ENCODE measurements around the gene ABCA6. TPM values are rescaled to one million over a fixed set of nuclear protein-coding genes. Genes with fewer than 3 reads are reported as not detected.

Gene ABCA6
- polyA plus RNA-seq, 1 donor (not counting 4 experiments of a cell fraction or from before 2014, with no cell fraction given), result 0.14 TPM

GRCh38 chr17:69050999-69051775, 90.5 kb downstream of the ABCA6 start:
- Histone ChIP-seq H3K36me3 (ENCODE audit: control insufficient read depth in 2 of 2, extremely low read depth in 1 of 2, insufficient read depth in 2 of 2, low read length in 2 of 2) (no peaks in the 10 kb centered on the region), H3K9ac (ENCODE audit: control insufficient read depth, extremely low read depth, insufficient read depth, low read length) (no peak overlapping the region), H3K9me3 (ENCODE audit: control insufficient read depth, low read depth, low read length) (no peaks in the 10 kb centered on the region), H3K79me2 (ENCODE audit: control insufficient read depth, insufficient read depth, low read length) (no peaks in the 10 kb centered on the region), H3K27me3 (ENCODE audit: control insufficient read depth, extremely low read depth, insufficient read depth, low read length) (no peaks in the 10 kb centered on the region), H3K27ac (ENCODE audit: control insufficient read depth, insufficient read depth, low read length) (no peak overlapping the region), H2AFZ (ENCODE audit: control insufficient read depth, low read length) (no peak overlapping the region), H3K4me2 (ENCODE audit: control insufficient read depth, extremely low read depth, insufficient read depth, low read depth, low read length) (no peak overlapping the region), H3K9me1 (ENCODE audit: control insufficient read depth, extremely low read depth, insufficient read depth, low read length) (no peaks in the 10 kb centered on the region), H3K4me3 (ENCODE audit: control insufficient read depth in 2 of 3, extremely low read depth in 1 of 3, insufficient read depth in 2 of 3, low read depth in 1 of 3, low read length in 3 of 3) (no peak overlapping the region), H3K4me1 (ENCODE audit: control insufficient read depth, extremely low read depth, insufficient read depth, low read length) (no peaks in the 10 kb centered on the region), H4K20me1 (ENCODE audit: control insufficient read depth, extremely low read depth, insufficient read depth, low read length) (no peaks in the 10 kb centered on the region)
- DNase-seq (ENCODE audit: low read depth, low spot score) (no peak), FAIRE-seq (no peak)
- TF ChIP-seq EZH2 (IDR thresholded peaks at IDR 0.05; ENCODE audit: low read length) (no peak), CTCF (optimal IDR thresholded peaks at IDR 0.05 in 1 of 3, IDR thresholded peaks at IDR 0.05 in 1 of 3, conservative IDR thresholded peaks at IDR 0.05 in 1 of 3; ENCODE audit: extremely low read depth in 1 of 3, insufficient read depth in 2 of 3, low read length in 3 of 3) (no peak)
- dilution Hi-C loops (cut with MboI; ENCODE audit: extremely low pct_ligation_motif_present, low sequenced_read_pairs), result no loop called here

- Histone ChIP-seq H3K9me1 (ENCODE audit: control insufficient read depth, extremely low read depth, insufficient read depth, low read length) (no peaks in the 10 kb centered on the region), H3K79me2 (ENCODE audit: control insufficient read depth, insufficient read depth, low read length) (no peaks in the 10 kb centered on the region), H3K4me2 (ENCODE audit: control insufficient read depth, extremely low read depth, insufficient read depth, low read depth, low read length) (no peak overlapping the region), H3K4me3 (ENCODE audit: control insufficient read depth in 2 of 3, extremely low read depth in 1 of 3, insufficient read depth in 2 of 3, low read depth in 1 of 3, low read length in 3 of 3) (no peak overlapping the region), H2AFZ (ENCODE audit: control insufficient read depth, low read length) (no peak overlapping the region), H4K20me1 (ENCODE audit: control insufficient read depth, extremely low read depth, insufficient read depth, low read length) (no peaks in the 10 kb centered on the region), H3K4me1 (ENCODE audit: control insufficient read depth, extremely low read depth, insufficient read depth, low read length) (no peaks in the 10 kb centered on the region), H3K27me3 (ENCODE audit: control insufficient read depth, extremely low read depth, insufficient read depth, low read length) (no peaks in the 10 kb centered on the region), H3K27ac (ENCODE audit: control insufficient read depth, insufficient read depth, low read length) (no peak overlapping the region), H3K9me3 (ENCODE audit: control insufficient read depth, low read depth, low read length) (no peaks in the 10 kb centered on the region), H3K9ac (ENCODE audit: control insufficient read depth, extremely low read depth, insufficient read depth, low read length) (no peak overlapping the region), H3K36me3 (ENCODE audit: control insufficient read depth in 2 of 2, extremely low read depth in 1 of 2, insufficient read depth in 2 of 2, low read length in 2 of 2) (no peaks in the 10 kb centered on the region)
- TF ChIP-seq EZH2 (IDR thresholded peaks at IDR 0.05; ENCODE audit: low read length), result no peak
- no peak for TF ChIP-seq CTCF (optimal IDR thresholded peaks at IDR 0.05 in 1 of 3, IDR thresholded peaks at IDR 0.05 in 1 of 3, conservative IDR thresholded peaks at IDR 0.05 in 1 of 3; ENCODE audit: extremely low read depth in 1 of 3, insufficient read depth in 2 of 3, low read length in 3 of 3)
- FAIRE-seq, result no peak
- dilution Hi-C loops (cut with MboI; ENCODE audit: extremely low pct_ligation_motif_present, low sequenced_read_pairs), result no loop called here
- no peak for DNase-seq (ENCODE audit: low read depth, low spot score)
Observed at GRCh38 chr17:69048634-69049033, 93.1 kb downstream of the ABCA6 start.

All from keratinocyte (primary cell).